ENCODE results near the gene PROSER3. TPM values are rescaled to one million over a fixed set of nuclear protein-coding genes. Genes with fewer than 3 reads are reported as not detected.
"Not testable (repeated sequence)": the region's sequence is repeated elsewhere in the genome, so short reads cannot be mapped to it uniquely, and the experiment has no call there.

PROSER3 gene
- total RNA-seq, 1 donor from 2014 or later, result 29.4 TPM

DNA sequence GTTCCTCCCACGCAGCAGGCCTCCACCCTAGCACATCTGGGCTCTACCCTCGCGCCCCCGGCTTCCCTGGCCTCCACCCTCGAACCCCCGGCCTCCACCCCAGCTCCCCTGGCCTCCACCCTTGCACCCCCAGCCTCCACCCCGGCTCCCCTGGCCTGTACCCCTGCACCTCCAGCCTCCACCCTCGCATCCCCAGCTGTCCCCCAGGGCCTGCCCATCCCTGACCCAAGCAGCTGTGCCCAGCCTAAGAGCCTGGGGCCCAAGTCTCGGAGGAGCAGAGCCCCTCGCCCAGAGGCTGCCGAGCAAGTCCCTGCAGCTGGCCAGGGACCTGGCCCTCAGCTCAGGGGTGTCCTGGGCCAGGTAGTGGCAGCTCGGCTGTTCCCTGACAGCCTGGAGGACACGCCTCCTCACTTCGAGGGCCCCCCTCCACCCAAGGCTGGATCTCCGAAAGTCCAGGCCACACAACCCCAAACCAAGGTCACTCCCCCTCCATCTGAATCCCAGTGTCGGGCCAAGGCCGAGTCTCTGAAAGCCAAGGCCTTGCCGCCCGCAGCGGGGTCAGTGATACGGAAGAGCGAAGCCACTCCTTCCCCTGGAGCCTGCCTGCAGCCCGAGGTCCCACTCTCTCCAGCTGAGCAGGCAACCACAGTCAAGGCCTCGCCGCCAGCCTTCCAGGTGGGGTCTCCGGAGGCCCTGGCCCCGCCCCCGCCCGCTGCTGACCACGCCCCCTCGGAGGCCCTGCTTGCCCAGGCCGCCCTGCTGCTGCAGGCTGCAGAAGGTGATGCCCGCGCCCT is 9.5 kb downstream of the PROSER3 start:
- intact Hi-C loops (cut with DNase I), result no loop called here
- DNase-seq (ENCODE audit: low spot score), result peak; percentile 58
- peak; percentile 56 for ATAC-seq

DNA sequence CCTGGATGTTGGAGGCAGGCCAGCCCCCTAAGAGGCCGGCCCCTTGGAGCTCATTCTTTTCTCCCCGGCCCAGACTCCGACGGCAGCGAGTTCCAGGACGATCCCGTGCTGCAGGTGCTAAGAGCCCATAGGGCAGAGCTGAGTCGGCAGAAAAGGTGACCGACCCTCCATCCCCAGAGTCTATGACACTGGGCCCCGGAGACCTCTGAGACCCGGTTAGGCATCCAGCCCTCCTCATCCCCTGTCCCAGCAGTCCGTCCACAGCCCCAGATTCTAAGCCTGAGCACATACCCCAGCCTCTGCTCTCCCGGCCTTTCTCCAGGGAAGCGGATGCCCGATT is 10.1 kb downstream of the PROSER3 start:
- ATAC-seq, result no peak
- DNase-seq (ENCODE audit: low spot score), result no peak
- intact Hi-C loops (cut with DNase I), result no loop called here

DNA sequence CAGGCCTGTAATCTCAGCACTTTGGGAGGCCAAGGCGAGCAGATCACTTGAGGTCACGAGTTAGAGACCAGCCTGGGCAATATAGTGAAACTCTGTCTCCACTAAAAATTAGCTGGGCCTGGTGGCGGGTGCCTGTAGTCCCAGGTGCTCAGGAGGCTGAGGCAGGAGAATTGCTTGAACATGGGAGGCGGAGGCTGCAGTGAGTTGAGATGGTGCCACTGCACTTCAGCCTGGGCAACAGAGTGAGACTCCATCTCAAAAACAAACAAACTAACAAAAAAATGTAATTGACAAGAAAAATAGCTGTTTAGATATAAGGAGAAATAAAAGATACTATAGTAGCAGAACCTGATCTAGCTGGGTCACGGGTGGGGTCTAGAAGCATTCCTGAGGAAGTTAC is 14.4 kb downstream of the PROSER3 start:
- DNase-seq (ENCODE audit: low spot score); ATAC-seq; intact Hi-C loops (cut with DNase I): not testable (repeated sequence)

DNA sequence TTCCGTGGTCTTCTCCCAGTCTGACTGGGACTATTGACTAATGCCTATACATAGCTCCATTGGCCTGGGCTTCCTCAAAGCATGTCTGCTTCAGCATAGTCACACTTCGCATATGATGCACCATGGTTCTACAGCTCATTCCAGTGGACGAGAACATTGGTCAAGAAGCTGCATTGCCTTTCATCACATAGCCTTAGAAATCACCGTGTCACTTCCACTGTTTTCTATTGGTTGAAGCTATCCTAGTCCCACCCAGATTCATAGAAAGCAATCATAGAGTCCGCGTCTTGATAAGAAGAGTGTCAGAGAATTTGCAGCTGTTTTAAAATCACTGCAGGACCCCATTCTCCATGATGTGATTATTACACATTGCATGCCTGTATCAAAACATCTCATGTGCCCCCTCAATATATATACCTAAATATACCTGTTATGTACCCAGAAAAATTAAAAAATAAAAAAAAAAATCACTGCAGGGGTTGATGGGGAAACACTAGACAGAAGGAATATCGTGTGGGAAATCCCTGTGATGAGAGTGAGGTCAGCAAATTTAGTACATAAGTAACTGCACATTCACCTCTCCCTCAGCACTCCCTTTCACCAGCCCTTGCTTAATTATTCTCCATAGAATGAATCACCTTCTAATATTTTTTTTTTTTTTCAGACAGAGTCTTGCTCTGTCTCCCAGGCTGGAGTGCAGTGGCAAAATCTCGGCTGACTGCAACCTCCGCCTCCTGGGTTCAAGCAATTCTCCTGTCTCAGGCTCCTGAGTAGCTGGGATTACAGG is 15.2 kb downstream of the PROSER3 start:
- DNase-seq (ENCODE audit: low spot score) (no peak), ATAC-seq (no peak)
- intact Hi-C loops (cut with DNase I), result no loop called here

DNA sequence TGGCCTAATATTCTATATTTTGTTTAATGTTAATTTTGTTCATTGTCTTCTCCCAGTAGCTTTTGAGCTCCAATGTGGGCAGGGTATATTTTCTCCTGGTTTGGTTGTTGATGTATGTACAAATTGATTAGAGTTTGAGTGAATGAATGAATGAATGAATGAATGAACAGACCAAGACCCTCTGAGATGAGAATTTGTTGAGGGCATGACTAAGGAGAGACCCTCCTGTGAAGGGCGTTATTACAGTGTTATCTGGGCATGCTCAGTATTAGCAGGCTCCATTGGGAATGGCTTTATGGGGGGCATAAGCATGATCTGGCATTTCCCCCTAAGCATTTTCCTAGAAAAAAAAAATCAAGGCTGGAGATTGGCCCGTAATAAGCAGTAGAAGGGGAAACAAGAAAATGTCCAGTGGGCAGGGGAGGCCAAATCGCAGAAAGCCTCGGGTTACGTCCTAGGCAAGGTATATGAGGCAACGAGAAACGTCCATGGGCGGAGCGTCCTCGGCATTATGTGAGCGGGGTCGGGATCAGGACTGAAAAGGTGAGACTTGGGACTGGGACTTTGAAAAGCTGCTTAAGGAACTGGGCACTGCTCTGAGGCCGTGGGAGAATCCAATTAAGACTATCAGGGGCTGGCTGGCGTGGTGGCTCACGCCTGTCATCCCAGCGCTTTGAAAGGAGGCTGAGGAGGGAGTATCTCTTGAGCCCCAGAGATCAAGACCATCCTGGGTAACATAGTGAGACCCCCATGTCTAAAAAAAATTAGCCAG is 16.5 kb downstream of the PROSER3 start:
- no peak for DNase-seq (ENCODE audit: low spot score)
- ATAC-seq, result no peak
- intact Hi-C loops (cut with DNase I), result no loop called here

DNA sequence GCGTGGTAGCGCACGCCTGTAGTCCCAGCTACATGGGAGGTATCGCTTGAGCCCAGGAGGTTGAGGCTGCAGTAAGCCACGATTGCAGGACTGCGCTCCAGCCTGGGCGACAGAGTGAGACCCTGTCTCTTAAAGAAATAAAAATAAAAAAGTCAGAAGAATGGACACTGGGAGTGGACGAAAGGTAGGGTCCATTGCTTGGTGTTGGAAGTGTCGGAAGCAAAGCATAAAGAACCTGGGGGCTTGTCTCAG is 17.0 kb downstream of the PROSER3 start:
- ATAC-seq, result peak; percentile 3
- intact Hi-C loops (cut with DNase I), result no loop called here
- DNase-seq (ENCODE audit: low spot score), result no peak

DNA sequence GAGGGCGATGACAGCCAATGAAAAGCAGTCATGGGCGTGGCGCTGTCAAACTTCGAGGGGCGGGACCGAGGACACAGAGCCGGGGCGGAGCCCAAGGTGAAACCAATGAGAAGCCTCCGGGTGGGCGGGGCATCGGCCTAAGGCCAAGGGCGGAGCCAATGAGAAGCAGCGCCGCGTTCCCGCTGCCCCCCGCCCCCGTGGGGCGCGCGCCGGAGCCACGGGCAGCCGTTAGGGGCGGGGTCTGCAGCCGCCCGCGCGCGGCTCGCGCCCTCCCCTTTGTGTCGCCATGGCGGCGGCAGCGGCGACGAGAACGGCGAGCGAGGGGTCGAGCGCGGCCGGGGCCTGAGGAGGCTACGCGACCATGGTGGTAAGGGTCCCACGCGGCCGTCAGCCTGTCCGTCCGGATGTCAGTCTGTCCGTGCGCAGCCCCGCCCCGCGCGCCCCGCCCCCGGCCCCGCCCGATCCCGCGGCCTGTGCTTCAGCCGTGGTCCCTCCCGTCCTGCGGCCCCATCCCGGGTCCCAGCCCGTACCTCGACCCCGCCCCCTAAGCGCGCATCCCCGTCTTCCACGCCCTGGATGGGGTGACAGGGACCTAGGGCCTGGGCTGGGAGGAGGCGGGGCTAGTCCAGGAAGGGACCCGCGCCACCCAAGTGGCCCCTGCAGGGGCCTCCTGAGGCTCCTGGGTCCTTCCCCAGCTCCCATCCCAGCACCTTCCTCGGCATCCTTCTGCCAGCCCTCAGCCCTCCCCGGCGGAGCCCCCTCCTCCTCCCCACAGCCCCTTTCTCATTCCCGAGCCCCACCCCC is 17.5 kb downstream of the PROSER3 start, which contains the start of gene ARHGAP33:
Gene ARHGAP33, plus strand, starts transcription at position 267 of the 804 bp plus-strand sequence. Its CDS starts 95 bp downstream, at position 362.
- ATAC-seq, result peak; percentile 98
- intact Hi-C loops (cut with DNase I), result no loop called here
- peak; percentile 100 for DNase-seq (ENCODE audit: low spot score)

DNA sequence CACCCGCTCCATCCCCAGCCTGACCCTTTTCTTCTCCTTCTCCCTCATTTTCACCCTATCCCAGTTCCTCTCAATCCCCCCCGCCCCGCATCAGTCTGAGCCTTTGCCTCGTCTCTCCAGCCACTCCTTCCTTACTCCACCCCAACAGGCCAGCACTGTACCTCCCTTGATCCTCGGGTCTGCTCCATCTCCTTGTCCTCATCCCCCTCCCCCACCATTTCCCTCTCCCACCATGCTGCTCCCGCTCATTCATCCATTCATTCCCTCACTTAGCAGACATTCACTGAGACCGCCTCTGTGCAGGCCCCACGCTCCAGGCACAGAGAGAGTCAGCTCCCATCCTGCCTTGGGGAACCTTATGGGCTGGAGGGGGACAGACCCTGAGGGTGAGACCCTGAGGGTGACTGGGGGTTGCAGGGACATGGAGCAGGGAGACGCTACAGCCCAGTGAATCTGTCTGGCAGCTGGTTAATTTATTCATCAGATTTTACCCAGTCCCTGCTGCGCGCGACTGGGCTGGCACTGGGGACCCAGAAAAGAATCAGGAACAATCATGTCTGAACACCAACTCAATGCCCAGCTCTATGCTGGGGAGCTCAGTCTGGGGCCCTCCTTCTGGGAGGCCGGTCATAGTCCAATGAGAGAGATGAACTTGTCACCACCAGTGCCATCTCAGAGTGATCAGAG is 18.3 kb downstream of the PROSER3 start:
- DNase-seq (ENCODE audit: low spot score) (no peak), ATAC-seq (no peak)
- intact Hi-C loops (cut with DNase I), result no loop called here

DNA sequence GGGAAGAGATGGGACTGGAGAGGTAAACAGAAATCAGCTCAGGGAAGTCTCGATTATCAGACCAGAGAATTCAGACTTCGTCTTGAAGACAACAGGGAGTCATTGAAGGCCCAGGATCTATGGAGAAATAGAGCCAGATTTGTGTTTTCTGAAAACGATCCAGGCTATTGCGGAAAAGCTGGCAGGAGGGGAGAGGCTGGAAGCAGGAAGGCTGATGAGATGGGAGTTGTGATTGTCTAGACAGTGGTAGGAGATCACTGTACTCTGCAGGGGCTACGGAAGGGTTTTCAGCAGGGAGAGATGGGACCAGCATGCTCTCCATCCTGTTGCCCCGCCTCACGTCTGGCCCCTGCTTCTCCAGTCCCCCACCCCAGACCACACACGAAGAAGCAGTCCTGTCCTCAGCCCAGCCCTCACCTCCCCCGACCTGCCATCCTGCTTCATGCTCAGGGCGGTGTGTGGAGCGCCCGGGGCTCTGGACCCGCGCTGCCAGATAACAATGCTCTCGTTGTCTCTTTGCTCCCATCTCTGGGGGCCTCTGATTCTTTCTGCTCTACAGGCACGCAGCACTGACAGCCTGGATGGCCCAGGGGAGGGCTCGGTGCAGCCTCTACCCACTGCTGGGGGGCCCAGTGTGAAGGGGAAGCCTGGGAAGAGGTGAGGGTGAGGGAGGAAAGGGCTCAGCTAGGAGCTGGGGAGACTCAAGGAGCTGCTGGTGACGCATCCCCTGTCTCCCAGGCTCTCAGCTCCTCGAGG is 19.3 kb downstream of the PROSER3 start:
- intact Hi-C loops (cut with DNase I), result no loop called here
- DNase-seq (ENCODE audit: low spot score) (no peak), ATAC-seq (peak; percentile 39)

DNA sequence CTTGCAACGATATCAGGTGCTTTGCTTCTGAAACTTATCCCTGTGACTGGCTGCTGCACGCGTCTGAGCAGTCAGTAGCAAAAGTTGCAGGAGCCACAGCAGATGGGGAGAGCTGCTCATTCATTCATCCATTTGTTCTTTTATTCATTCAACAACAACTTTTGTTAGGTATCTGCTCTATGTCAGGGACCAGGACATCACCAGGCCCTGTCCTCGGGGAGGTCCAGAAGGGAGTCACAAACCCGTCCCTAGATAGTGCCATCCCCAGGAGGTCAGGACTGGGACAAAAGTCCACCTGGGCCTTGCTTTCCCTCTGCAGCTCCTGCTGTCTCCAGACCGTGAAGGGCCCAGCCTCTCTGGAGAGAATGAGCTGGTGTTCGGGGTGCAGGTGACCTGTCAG is 20.0 kb downstream of the PROSER3 start:
- ATAC-seq (no peak), DNase-seq (ENCODE audit: low spot score) (no peak)
- intact Hi-C loops (cut with DNase I), result no loop called here

DNA sequence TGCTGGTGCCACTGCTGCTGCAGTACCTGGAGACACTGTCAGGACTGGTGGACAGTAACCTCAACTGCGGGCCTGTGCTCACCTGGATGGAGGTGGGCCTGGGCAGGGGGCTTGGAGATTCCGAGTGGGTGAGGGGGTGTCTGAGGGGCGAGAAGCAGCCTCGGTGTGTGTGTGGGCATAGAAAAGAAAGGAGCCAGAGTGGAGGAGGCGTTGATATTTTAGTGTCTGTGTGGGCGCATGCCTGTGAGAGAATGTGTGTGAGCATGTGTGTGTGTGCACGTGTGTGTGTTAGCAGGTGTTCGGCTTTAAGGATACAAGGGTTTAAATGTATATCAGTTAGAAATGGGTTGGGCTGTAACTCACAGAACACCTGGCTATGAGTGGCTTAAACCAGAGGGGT is 21.1 kb downstream of the PROSER3 start:
- intact Hi-C loops (cut with DNase I), result no loop called here
- DNase-seq (ENCODE audit: low spot score) (no peak), ATAC-seq (no peak)

DNA sequence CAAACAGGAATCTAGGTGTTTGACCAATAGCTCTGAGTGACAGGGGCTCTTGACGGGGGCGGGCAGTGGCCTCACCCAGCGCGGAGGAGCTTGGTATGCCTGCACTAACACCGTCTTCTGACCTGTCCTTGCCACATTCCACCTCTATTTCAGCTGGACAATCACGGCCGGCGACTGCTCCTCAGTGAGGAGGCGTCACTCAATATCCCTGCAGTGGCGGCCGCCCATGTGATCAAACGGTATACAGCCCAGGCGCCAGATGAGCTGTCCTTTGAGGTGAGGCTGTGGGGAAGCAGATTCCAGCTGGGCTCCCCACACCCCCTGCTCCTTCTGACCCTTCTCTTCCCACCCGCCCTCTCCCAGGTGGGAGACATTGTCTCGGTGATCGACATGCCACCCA is 22.1 kb downstream of the PROSER3 start:
- ATAC-seq (no peak), DNase-seq (ENCODE audit: low spot score) (no peak)
- intact Hi-C loops (cut with DNase I), result no loop called here

DNA sequence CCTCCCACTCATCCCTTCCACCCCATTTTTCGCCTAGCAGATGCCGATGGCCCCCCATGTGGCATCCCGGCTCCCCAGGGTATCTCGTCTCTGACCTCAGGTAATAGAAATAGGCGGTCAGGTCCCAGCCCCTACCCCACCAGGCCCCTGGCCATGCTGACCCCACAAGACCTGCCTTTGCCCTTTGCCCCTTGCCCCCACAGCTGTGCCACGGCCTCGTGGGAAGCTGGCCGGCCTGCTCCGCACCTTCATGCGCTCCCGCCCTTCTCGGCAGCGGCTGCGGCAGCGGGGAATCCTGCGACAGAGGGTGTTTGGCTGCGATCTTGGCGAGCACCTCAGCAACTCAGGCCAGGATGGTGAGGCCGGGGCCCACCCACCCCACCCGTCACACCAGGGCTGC is 22.7 kb downstream of the PROSER3 start:
- DNase-seq (ENCODE audit: low spot score), result no peak
- no peak for ATAC-seq
- intact Hi-C loops (cut with DNase I), result no loop called here

DNA sequence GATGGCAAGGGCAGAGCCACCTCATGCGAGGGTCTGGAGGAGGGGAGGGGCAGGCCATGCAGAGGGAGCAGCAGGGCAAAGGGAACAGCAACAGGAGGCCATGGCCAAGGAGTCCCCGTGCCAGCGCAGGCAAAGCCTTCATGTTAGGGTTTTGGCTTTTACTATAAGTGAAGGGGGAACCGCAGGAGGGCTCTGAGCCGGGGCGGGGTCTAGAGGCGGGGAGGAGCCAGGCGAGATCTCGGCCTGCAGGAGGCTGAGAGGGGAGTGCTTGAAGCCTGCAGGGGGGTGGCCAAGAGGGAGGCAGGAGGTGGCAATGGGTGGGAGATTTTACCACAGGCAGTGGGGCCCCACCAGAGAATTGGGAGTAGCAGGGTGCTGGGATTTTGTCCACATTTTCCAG is 23.7 kb downstream of the PROSER3 start:
- intact Hi-C loops (cut with DNase I), result no loop called here
- DNase-seq (ENCODE audit: low spot score), result no peak
- no peak for ATAC-seq

DNA sequence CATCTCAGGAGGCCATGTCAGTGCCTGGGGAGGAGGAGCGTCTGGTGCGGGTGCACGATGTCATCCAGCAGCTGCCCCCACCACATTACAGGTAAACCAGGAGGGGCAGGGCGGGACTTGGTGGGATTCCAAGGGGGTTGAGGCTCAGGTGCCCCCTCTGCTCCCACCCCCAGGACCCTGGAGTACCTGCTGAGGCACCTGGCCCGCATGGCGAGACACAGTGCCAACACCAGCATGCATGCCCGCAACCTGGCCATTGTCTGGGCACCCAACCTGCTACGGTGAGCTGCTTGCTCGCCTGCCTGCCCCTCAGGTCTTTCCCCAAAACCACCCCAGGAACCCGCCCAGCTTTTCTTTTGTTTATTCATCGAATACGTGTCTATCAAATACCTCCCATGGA is 24.6 kb downstream of the PROSER3 start:
- intact Hi-C loops (cut with DNase I), result no loop called here
- ATAC-seq (no peak), DNase-seq (ENCODE audit: low spot score) (no peak)

DNA sequence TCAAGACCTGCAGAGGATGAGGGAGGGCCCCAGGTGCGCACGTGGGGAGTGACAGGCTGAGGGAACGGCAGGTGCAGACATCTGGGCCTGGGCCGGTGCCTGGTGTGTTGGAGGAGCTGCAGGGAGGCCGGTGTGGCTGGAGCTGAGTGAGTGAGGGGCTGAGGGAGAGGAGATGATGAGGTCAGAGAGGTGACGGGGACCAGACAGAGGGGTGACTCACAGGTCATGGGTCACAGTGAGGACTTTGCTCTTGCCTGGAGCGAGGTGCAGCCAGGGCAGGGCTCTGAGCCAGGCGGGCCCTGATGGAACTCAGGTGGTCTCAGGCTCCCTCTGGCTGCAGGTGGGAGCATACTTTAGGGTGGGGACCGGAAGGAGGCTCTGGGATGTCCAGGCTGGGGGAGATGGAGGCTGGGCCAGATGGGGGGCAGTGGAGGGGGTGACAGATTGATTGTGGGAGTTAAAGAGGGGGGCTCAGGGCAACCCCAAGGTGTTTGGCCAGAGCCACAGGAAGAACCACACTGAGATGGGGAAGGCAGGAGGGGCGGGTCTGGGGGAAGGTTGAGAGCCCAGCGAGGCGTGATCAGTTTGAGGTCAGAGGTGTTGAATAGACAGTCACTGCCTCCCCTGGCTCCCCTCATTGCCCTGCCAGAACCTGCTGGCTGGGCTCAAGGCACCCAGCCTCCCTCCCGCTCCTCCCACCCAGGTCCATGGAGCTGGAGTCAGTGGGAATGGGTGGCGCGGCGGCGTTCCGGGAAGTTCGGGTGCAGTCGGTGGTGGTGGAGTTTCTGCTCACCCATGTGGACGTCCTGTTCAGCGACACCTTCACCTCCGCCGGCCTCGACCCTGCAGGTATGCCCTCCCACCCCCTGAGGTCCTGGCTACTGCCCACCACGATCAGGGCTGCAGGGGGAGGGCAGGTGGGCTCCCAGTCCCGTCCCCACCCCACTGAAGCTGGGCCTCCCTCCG is 25.8 kb downstream of the PROSER3 start:
- no peak for ATAC-seq
- no peak for DNase-seq (ENCODE audit: low spot score)
- intact Hi-C loops (cut with DNase I), result no loop called here
